OCI-LY7 (cell line): Measurements from ENCODE around the gene CAMK1G. TPM values are rescaled to one million over a fixed set of nuclear protein-coding genes. Genes with fewer than 3 reads are reported as not detected.

Experiments used
- BruUV-seq: library from RNA; stranded (reverse); fragments of 400-500 nt; replicated peaks from 2 replicates; lab custom pipeline; 2021; lab: Mats Ljungman, UMichigan
- CTCF ChIA-PET: fragments of 300-600 bp; sonication (Branson Sonifier 250); formaldehyde crosslinking; loops from one replicate; lab custom pipeline; 2022; ENCODE audit warnings: antibody characterized with exemption; ENCODE audit not compliant: unreplicated experiment; lab: Charles Lee
- POLR2A ChIA-PET: fragments of 300-600 bp; sonication (Branson Sonifier 250); formaldehyde crosslinking; loops from one replicate; lab custom pipeline; 2022; ENCODE audit warnings: antibody characterized with exemption; lab: Charles Lee
- DNase-seq: peaks from one replicate; pipeline ENCODE4 v3.0.0-alpha.2; 2015; ENCODE audit warnings: low spot score
- H2AFZ ChIP-seq: fragments of 200-600 bp; sonication (generic), shearing (Covaris generic); 2 replicates; pipeline ENCODE4 v1.6.1; 2014; ENCODE audit warnings: mild to moderate bottlenecking, antibody characterized with exemption, low read length, moderate library complexity
- H3K27ac ChIP-seq: fragments of 200-600 bp; sonication (generic); 2 replicates; pipeline ENCODE4 v1.5.1; 2014; ENCODE audit warnings: mixed run types, low read depth, mild to moderate bottlenecking, moderate library complexity, low read length, inconsistent platforms; ENCODE audit not compliant: poor library complexity, severe bottlenecking
- H3K36me3 ChIP-seq: fragments of 200-600 bp; sonication (generic); 2 replicates; pipeline ENCODE4 v1.6.1; 2014; ENCODE audit warnings: mild to moderate bottlenecking, antibody characterized with exemption, low read length, moderate library complexity, mixed read lengths; ENCODE audit not compliant: insufficient read depth
- H3K4me1 ChIP-seq: fragments of 200-600 bp; sonication (generic); 2 replicates; pipeline ENCODE4 v1.5.1; 2014; ENCODE audit warnings: mild to moderate bottlenecking, low read length; ENCODE audit not compliant: insufficient read depth, poor library complexity, severe bottlenecking
- H3K4me2 ChIP-seq: fragments of 200-600 bp; sonication (generic); 2 replicates; pipeline ENCODE4 v1.6.1; 2014; ENCODE audit warnings: mild to moderate bottlenecking, low read length
- H3K4me3 ChIP-seq: fragments of 200-600 bp; sonication (generic); 2 replicates; pipeline ENCODE4 v1.5.1; 2014; ENCODE audit warnings: mild to moderate bottlenecking, low read depth, low read length; ENCODE audit not compliant: poor library complexity, severe bottlenecking
- H3K79me2 ChIP-seq: fragments of 200-600 bp; sonication (generic); 2 replicates; pipeline ENCODE4 v1.6.1; 2016; ENCODE audit warnings: low read depth, mild to moderate bottlenecking, low read length, moderate library complexity, mixed read lengths; ENCODE audit not compliant: insufficient read depth
- H3K9me2 ChIP-seq: fragments of 200-600 bp; sonication (generic); 2 replicates; pipeline ENCODE4 v1.6.1; 2016; ENCODE audit warnings: mild to moderate bottlenecking, low read length, mixed read lengths; ENCODE audit not compliant: insufficient read depth
- H3K9me3 ChIP-seq: fragments of 200-600 bp; sonication (generic); 2 replicates; pipeline ENCODE4 v1.6.1; 2014; ENCODE audit warnings: mild to moderate bottlenecking, mixed run types, low read length, mixed read lengths
- H4K20me1 ChIP-seq: fragments of 200-600 bp; sonication (generic); 2 replicates; pipeline ENCODE4 v1.6.1; 2014; ENCODE audit warnings: mild to moderate bottlenecking, antibody characterized with exemption, low read length, moderate library complexity, mixed read lengths; ENCODE audit not compliant: insufficient read depth
- CTCF ChIP-seq: fragments of 200-600 bp; sonication (generic); conservative IDR thresholded peaks from 2 replicates; pipeline ENCODE4 v1.5.1; 2014; ENCODE audit warnings: mild to moderate bottlenecking, antibody characterized with exemption, low read length, moderate library complexity, mixed read lengths
- EZH2phosphoT487 ChIP-seq: fragments of 200-600 bp; sonication (generic); IDR thresholded peaks from 2 replicates; pipeline ENCODE4 v1.6.1; 2018; ENCODE audit warnings: low read depth, borderline replicate concordance, mild to moderate bottlenecking, mixed run types, antibody characterized with exemption, low read length, moderate library complexity, mixed read lengths
- intact Hi-C: fragments of 100-400 bp; cut with micrococcal nuclease; formaldehyde crosslinking; loops from one replicate; pipeline ENCODE4 v1.10.0; 2022; ENCODE audit not compliant: unreplicated experiment
- total RNA-seq, 2 experiments: library from RNA; depleted of rRNA in 1 of 2; stranded (reverse); fragments of >200 nt in 1 of 2; shearing (Covaris generic) in 1 of 2; gene quantifications; 2 replicates each; pipeline ENCODE4 v1.2.3, GENCODE V29; 2014 to 2022

The CAMK1G gene
- total RNA-seq, 2 experiments from 2014 or later: not detected

GRCh38 chr1:209651138-209651587 lies 67.6 kb downstream of the CAMK1G start:
- H3K4me1 ChIP-seq: no peaks in the 10 kb centered on the region
- no peak overlapping the region for H3K27ac ChIP-seq
- DNase-seq: no peak
- no peak overlapping the region for H2AFZ ChIP-seq
- H3K36me3 ChIP-seq: no peaks in the 10 kb centered on the region
- POLR2A ChIA-PET: interaction anchor here (0.5 kb wide), 1 partner anchor 9 kb away, joined by 3 read pairs; no protein-coding TSS in a partner anchor
- H3K4me3 ChIP-seq: no peak overlapping the region
- no peak overlapping the region for H3K4me2 ChIP-seq
- intact Hi-C loops: no loop called here
- no peaks in the 10 kb centered on the region for H3K9me3 ChIP-seq
- H3K9me2 ChIP-seq: no peaks in the 10 kb centered on the region
- no TSS peak for BruUV-seq
- no peaks in the 10 kb centered on the region for H3K79me2 ChIP-seq
- H4K20me1 ChIP-seq: no peaks in the 10 kb centered on the region
- CTCF ChIA-PET: no interaction called here
- TF ChIP-seq EZH2phosphoT487: no peak
- TF ChIP-seq CTCF: no peak

GRCh38 chr1:209652121-209652735 lies 68.7 kb downstream of the CAMK1G start, which contains the start of gene LAMB3:
Gene LAMB3 (minus strand): TSS chr1:209652425. CDS start chr1:209650944, 1,481 bp downstream.
- Histone ChIP-seq H4K20me1 (no peaks in the 10 kb centered on the region), H3K4me1 (no peaks in the 10 kb centered on the region), H3K4me3 (no peak within 1 kb of the TSS), H2AFZ (no peak within 1 kb of the TSS), H3K4me2 (no peak within 1 kb of the TSS), H3K79me2 (no peaks in the 10 kb centered on the region), H3K9me3 (no peaks in the 10 kb centered on the region), H3K27ac (no peak within 1 kb of the TSS), H3K9me2 (no peaks in the 10 kb centered on the region), H3K36me3 (no peaks in the 10 kb centered on the region)
- no peak for DNase-seq
- ChIA-PET POLR2A (no interaction called here), CTCF (no interaction called here)
- TF ChIP-seq CTCF (no peak), EZH2phosphoT487 (no peak)
- intact Hi-C loops: no loop called here
- no TSS peak for BruUV-seq

GRCh38 chr1:209652873-209653401 lies 69.4 kb downstream of the CAMK1G start:
- no peaks in the 10 kb centered on the region for H3K9me3 ChIP-seq
- CTCF ChIA-PET: no interaction called here
- no peaks in the 10 kb centered on the region for H3K4me1 ChIP-seq
- BruUV-seq: no TSS peak
- H4K20me1 ChIP-seq: no peaks in the 10 kb centered on the region
- DNase-seq: no peak
- intact Hi-C loops: no loop called here
- no peaks in the 10 kb centered on the region for H3K9me2 ChIP-seq
- H3K4me2 ChIP-seq: no peak overlapping the region
- H3K36me3 ChIP-seq: no peaks in the 10 kb centered on the region
- POLR2A ChIA-PET: interaction anchor here (0.8 kb wide), 1 partner anchor 189 kb away, joined by 6 read pairs; no protein-coding TSS in a partner anchor
- no peak overlapping the region for H2AFZ ChIP-seq
- no peak overlapping the region for H3K27ac ChIP-seq
- TF ChIP-seq EZH2phosphoT487: no peak
- TF ChIP-seq CTCF: no peak
- no peaks in the 10 kb centered on the region for H3K79me2 ChIP-seq
- H3K4me3 ChIP-seq: no peak overlapping the region
